GM12878 (cell line): ENCODE data around the gene SPRY4. TPM values are rescaled to one million over a fixed set of nuclear protein-coding genes. Genes with fewer than 3 reads are reported as not detected.
A peak's percentile ranks its signal among the peaks of the same experiment; 100 is the strongest.

ENCODE experiments used
- ATAC-seq: fragments of 200-7000 bp; cut with Tn5 transposase; 3 replicates; pipeline ENCODE4 v1.9.1; 2020; ENCODE audit warnings: mild to moderate bottlenecking, moderate library complexity
- BruUV-seq: library from RNA; stranded (reverse); fragments of 400-500 nt; replicated peaks from 2 replicates; lab custom pipeline; 2021; lab: Mats Ljungman, UMichigan
- CTCF ChIA-PET: fragments of 300-600 bp; sonication (Branson Sonifier 250); formaldehyde crosslinking; extraction: SDS; loops from one replicate; lab custom pipeline; 2021; ENCODE audit warnings: inconsistent platforms; lab: Yijun Ruan, JAX
- POLR2A ChIA-PET: fragments of 350-600 bp; formaldehyde crosslinking; extraction: SDS; loops from one replicate; lab custom pipeline; 2021; ENCODE audit warnings: inconsistent platforms; lab: Charles Lee
- RAD21 ChIA-PET: fragments of 300-600 bp; sonication (Branson Sonifier 250); formaldehyde crosslinking; loops from one replicate; lab custom pipeline; 2023; ENCODE audit warnings: antibody characterized with exemption; ENCODE audit not compliant: unreplicated experiment; lab: Charles Lee
- SMC1A ChIA-PET: fragments of 300-600 bp; sonication (Branson Sonifier 250); formaldehyde crosslinking; loops from one replicate; lab custom pipeline; 2023; ENCODE audit not compliant: unreplicated experiment, uncharacterized antibody; lab: Charles Lee
- DNase-seq: peaks from one replicate; pipeline ENCODE4 v3.0.0-alpha.2; 2011; ENCODE audit warnings: low read depth, low spot score
- FAIRE-seq: peaks from 3 replicates; lab custom pipeline; 2011; peaks lifted over from hg19 to GRCh38; lab: Jason Lieb, UNC
- H2AFZ ChIP-seq: 2 replicates; pipeline ENCODE4 v1.6.0; 2011; ENCODE audit warnings: low read depth, low read length, control low read depth; ENCODE audit not compliant: control insufficient read depth
- H3K27ac ChIP-seq: 2 replicates; pipeline ENCODE4 v1.5.1; 2011; ENCODE audit warnings: control low read depth; ENCODE audit not compliant: control insufficient read depth, insufficient read depth
- H3K27me3 ChIP-seq, 2 experiments: replicated peaks in 1 of 2; 2 replicates each; pipeline versions ENCODE4 v1.6.0 to v1.6.1; 2011; ENCODE audit warnings: low read length in 1 of 2; ENCODE audit not compliant: control insufficient read depth in 2 of 2, insufficient read depth in 2 of 2
- H3K36me3 ChIP-seq, 2 experiments: 2 replicates each; pipeline ENCODE4 v1.5.1; 2011; ENCODE audit warnings: low read length in 1 of 2; ENCODE audit not compliant: control insufficient read depth in 2 of 2, insufficient read depth in 2 of 2
- H3K4me1 ChIP-seq: 2 replicates; pipeline ENCODE4 v1.6.1; 2011; ENCODE audit warnings: mild to moderate bottlenecking, low read length, moderate library complexity, mixed read lengths; ENCODE audit not compliant: control insufficient read depth, insufficient read depth
- H3K4me2 ChIP-seq: 2 replicates; pipeline ENCODE4 v1.6.0; 2011; ENCODE audit warnings: control low read depth; ENCODE audit not compliant: control insufficient read depth, insufficient read depth
- H3K4me3 ChIP-seq: fragments of 200-600 bp; sonication (generic); 2 replicates; pipeline ENCODE4 v1.5.1; 2016
- H3K79me2 ChIP-seq: 2 replicates; pipeline ENCODE4 v1.6.0; 2011; ENCODE audit warnings: low read length; ENCODE audit not compliant: control insufficient read depth, insufficient read depth
- H3K9ac ChIP-seq: 2 replicates; pipeline ENCODE4 v1.8.0; 2011; ENCODE audit warnings: low read length, control low read depth, mixed read lengths; ENCODE audit not compliant: control insufficient read depth, insufficient read depth
- H3K9me3 ChIP-seq: replicated peaks from 3 replicates; pipeline ENCODE4 v1.5.1; 2011; ENCODE audit warnings: mild to moderate bottlenecking, low read length; ENCODE audit not compliant: control insufficient read depth, insufficient read depth
- H4K20me1 ChIP-seq: 2 replicates; pipeline ENCODE4 v1.6.0; 2011; ENCODE audit not compliant: control insufficient read depth, insufficient read depth
- EP300 ChIP-seq, 2 experiments: fragments of 150-350 bp in 1 of 2; IDR thresholded peaks; 2 replicates each; pipeline ENCODE4 v1.6.1; 2011 to 2012; ENCODE audit warnings: low read depth in 2 of 2, low read length in 2 of 2, borderline replicate concordance in 1 of 2, improper control_type of control experiment in 1 of 2, inconsistent platforms in 1 of 2; ENCODE audit not compliant: control insufficient read depth in 1 of 2
- ESRRA ChIP-seq: IDR thresholded peaks from 2 replicates; pipeline ENCODE4 v1.6.1; 2012; ENCODE audit warnings: mild to moderate bottlenecking, low read length, improper control_type of control experiment
- MLLT1 ChIP-seq: fragments of 450-650 bp; IDR thresholded peaks from 2 replicates; pipeline ENCODE4 v1.6.1; 2016; ENCODE audit warnings: mild to moderate bottlenecking
- RFX5 ChIP-seq: IDR thresholded peaks from 2 replicates; pipeline ENCODE4 v1.6.1; 2011; ENCODE audit warnings: low read depth, low read length, improper control_type of control experiment
- SREBF2 ChIP-seq: IDR thresholded peaks from 2 replicates; pipeline ENCODE4 v1.6.1; 2012; ENCODE audit warnings: mild to moderate bottlenecking, low read length
- STAT3 ChIP-seq: IDR thresholded peaks from 2 replicates; pipeline ENCODE4 v1.6.1; 2011; ENCODE audit warnings: low read depth, low read length, improper control_type of control experiment
- YY1 ChIP-seq: IDR thresholded peaks from 2 replicates; pipeline ENCODE4 v1.6.1; 2011; ENCODE audit warnings: low read depth, mild to moderate bottlenecking, low read length
- WGBS: methylation state at CpG from one replicate; pipeline ENCODE4 v1.1.6; 2016; ENCODE audit warnings: low lambda C conversion rate; ENCODE audit not compliant: insufficient replicate concordance, insufficient coverage; ENCODE audit errors: missing lambda C conversion rate; 5-methylcytosine and 5-hydroxymethylcytosine counted together
- in situ Hi-C: fragments of 300-500 bp; cut with MboI; formaldehyde crosslinking; loops from 9 replicates; pipeline ENCODE4 v1.14.3; 2018; ENCODE audit warnings: mixed read lengths
- intact Hi-C: fragments of 100-400 bp; cut with micrococcal nuclease; formaldehyde crosslinking; loops from one replicate; pipeline ENCODE4 v1.14.2; 2022; ENCODE audit not compliant: unreplicated experiment
- polyA plus RNA-seq, 11 experiments: library from polyadenylated mRNA; depleted of rRNA in 4 of 11; unstranded in 6 of 11; stranded (reverse) in 5 of 11; fragments of >200 nt; fragmentation: Nextera tagmentation in 4 of 11; fragmentation: Illumina TruSeq in 1 of 11; extraction: Ambion mirVana in 4 of 11; extraction: Trizol in 1 of 11; gene quantifications; 1 replicate in 1 of 11; 2 replicates in 10 of 11; pipeline versions ENCODE4 v1.2.1 to v1.2.3, GENCODE V29; 2011 to 2016; ENCODE audit warnings: inconsistent platforms in 2 of 11, missing spikeins in 2 of 11, low read depth in 1 of 11
- total RNA-seq, 4 experiments: library from RNA; depleted of rRNA in 3 of 4; stranded (reverse); fragments of >200 nt in 3 of 4; fragmentation: Illumina TruSeq in 1 of 4; extraction: Trizol in 1 of 4; gene quantifications; 2 replicates each; pipeline versions ENCODE4 v1.2.1 to v1.2.3, GENCODE V29; 2013 to 2021

Gene SPRY4
- total and polyA plus RNA-seq, 10 of the 15 experiments (the other 5 are each of a cell fraction or from before 2014, with no cell fraction given), result 0.04 to 1.4 (median 0.18) TPM; not detected in 1

DNA sequence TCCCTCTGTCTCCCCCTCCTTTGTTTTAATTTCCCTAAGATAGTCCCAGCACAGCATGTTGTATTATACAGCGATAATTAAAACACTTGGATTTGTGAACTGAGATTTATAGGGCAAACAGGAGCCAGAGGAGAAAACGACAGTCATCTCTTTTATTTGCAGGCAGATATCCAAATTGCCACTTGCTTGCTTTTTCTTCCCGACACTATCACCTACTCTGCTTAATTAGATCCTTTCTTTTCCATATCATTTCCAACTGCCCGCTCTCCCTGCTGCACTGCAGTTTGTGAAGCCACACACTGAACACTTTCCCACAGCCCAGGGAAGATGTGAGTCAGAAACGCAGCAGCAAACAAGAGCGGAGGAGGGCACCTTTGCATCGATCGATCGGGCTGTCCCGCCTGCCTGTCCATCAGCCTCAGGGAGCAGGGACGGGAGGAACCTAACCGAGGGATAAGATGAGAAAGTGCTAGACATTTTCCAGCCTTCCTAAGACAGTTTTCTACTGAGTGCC lies 35.8 kb upstream of the SPRY4 start:
- Histone ChIP-seq H2AFZ (no peak overlapping the region), H3K27ac (no peak overlapping the region), H3K4me1 (peaks cover 3% of the 10 kb centered on the region), H3K9me3 (no peaks in the 10 kb centered on the region), H3K27me3 (no peaks in the 10 kb centered on the region), H3K36me3 (no peaks in the 10 kb centered on the region), H3K4me2 (no peak overlapping the region), H3K9ac (no peak overlapping the region), H4K20me1 (no peaks in the 10 kb centered on the region), H3K4me3 (no peak overlapping the region), H3K79me2 (no peaks in the 10 kb centered on the region)
- WGBS, result 73% methylated on average over 12 of the region's 12 CpGs
- in situ Hi-C loops (no loop called here), intact Hi-C loops (no loop called here)
- BruUV-seq, result no TSS peak
- peak; percentile 59 for TF ChIP-seq MLLT1
- TF ChIP-seq YY1, result no peak
- ChIA-PET CTCF (interaction anchor here (0.7 kb wide), 1 partner anchor 36 kb away, joined by 3 read pairs; the partner anchor contains the start of gene SPRY4), SMC1A (interaction anchor here (1.5 kb wide), 1 partner anchor 41 kb away, joined by 4 read pairs; no protein-coding TSS in a partner anchor), RAD21 (interaction anchor here (2.0 kb wide), 1 partner anchor 35 kb away, joined by 7 read pairs; the partner anchor contains the start of gene SPRY4), POLR2A (no interaction called here)
- FAIRE-seq (no peak), DNase-seq (no peak), ATAC-seq (no peak)

DNA sequence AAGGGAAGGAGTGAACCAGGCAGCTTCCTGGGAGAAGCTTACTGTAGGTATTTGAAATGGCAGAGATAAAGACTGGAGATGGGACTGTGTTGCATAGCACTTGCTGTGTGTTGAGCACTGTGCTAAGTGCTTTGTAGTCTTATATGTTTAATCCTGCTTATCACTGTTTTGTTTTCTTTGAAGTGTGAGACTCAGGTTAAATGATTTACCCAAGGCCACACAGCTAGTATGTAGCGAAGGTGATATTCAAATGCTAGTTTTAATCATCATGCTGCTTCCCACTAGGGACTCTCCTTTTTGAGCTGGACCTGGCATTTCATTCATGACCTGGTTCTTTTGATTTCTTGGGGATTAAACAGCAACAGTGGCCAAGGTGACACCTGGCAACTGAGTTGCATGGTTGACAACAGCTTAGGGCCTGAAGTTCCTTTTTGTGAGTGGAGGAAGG lies 35.3 kb upstream of the SPRY4 start:
- RAD21 ChIA-PET, result interaction anchor here (2.0 kb wide), 1 partner anchor 35 kb away, joined by 7 read pairs; the partner anchor contains the start of gene SPRY4
- Histone ChIP-seq H4K20me1 (no peaks in the 10 kb centered on the region), H3K79me2 (no peaks in the 10 kb centered on the region), H3K4me3 (no peak overlapping the region), H3K9me3 (no peaks in the 10 kb centered on the region), H3K4me2 (no peak overlapping the region), H3K36me3 (no peaks in the 10 kb centered on the region), H3K4me1 (peaks cover 3% of the 10 kb centered on the region), H3K9ac (no peak overlapping the region), H3K27ac (no peak overlapping the region), H2AFZ (no peak overlapping the region)
- POLR2A ChIA-PET, result no interaction called here
- ATAC-seq (peak; percentile 5), FAIRE-seq (no peak), DNase-seq (no peak)
- WGBS, result 38% methylated on average over 1 of the region's 1 CpG
- in situ Hi-C loops, result no loop called here
- intact Hi-C loops, result no loop called here
- TF ChIP-seq RFX5 (0 out of 2 replicates have a peak, but pooled peaks have one; percentile 48), STAT3 (no peak), EP300 (IDR thresholded peaks at IDR 0.05; ENCODE audit: borderline replicate concordance in 1 of 2, control insufficient read depth in 1 of 2, low read depth in 2 of 2, low read length in 2 of 2) (peak in 1 of 2 experiments; percentile 34; a peak in 1 of 4 replicates), ESRRA (no peak), SREBF2 (no peak)
- TF ChIP-seq, all 136 proteins: peak for 2
- SMC1A ChIA-PET, result interaction anchor here (0.6 to 1.5 kb wide), 4 partner anchors 8 to 72 kb away, joined by 3 to 6 read pairs (median 4); no protein-coding TSS in a partner anchor
- BruUV-seq, result no TSS peak
- H3K27me3 ChIP-seq, result no peaks in the 10 kb centered on the region
- CTCF ChIA-PET, result interaction anchor here (0.7 kb wide), 1 partner anchor 35 kb away, joined by 3 read pairs; the partner anchor contains the start of gene SPRY4
